Uterus (tissue), 2 donors: Measurements from ENCODE around the gene AMN.

Experiments
- POLR2A ChIP-seq, 2 donors: fragments of 450-650 bp; IDR thresholded peaks; one replicate each; pipeline ENCODE4 v1.6.1; 2016; ENCODE audit warnings: antibody characterized with exemption in 2 of 2, mild to moderate bottlenecking in 1 of 2, moderate library complexity in 1 of 2
- TF ChIP-seq, protein P1 (sequence below), 4 experiments: fragments of 200-600 bp in 2 of 4; fragments of 450-650 bp in 2 of 4; sonication (generic) in 2 of 4; IDR thresholded peaks; one replicate each; pipeline ENCODE4 v1.5.1; 2016 to 2019; ENCODE audit warnings: antibody characterized with exemption in 4 of 4, mild to moderate bottlenecking in 2 of 4, moderate library complexity in 1 of 4

DNA sequence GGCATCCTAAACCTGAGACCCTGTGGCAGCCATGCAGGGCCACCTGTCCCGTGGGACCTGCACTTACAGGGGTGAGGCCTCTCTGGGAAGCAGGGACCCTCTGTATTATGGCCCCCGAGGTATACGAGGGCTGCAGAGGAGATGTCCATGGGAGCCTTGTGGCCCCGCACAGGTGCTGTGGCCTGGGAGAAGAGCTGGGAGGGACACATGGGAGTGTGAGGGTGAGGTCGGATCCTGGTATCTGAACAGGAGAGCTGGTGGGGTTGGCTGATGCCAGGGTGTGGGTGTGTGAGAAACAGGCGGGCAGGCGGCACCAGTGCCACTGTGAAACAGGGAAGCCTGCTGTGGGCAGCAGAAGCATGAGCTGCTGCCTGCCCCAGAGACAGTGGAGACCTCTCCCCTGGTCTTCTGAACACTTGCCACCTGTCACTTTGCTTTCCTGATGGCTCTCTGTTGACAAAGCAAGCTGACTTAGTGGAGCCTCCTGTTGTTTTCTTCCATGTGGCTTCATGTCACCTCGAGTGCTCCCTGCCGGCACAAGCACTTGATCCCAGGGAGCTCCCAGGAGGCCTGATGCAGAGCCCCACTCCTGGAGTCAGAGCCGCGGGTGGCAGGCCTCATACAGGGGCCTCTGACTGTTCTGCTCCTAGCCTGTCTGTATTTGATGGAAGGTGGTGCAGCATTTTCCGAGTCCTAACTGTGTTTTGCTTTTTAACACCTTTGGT is 19.8 kb upstream of the AMN start:
- TF ChIP-seq, protein P1, sequence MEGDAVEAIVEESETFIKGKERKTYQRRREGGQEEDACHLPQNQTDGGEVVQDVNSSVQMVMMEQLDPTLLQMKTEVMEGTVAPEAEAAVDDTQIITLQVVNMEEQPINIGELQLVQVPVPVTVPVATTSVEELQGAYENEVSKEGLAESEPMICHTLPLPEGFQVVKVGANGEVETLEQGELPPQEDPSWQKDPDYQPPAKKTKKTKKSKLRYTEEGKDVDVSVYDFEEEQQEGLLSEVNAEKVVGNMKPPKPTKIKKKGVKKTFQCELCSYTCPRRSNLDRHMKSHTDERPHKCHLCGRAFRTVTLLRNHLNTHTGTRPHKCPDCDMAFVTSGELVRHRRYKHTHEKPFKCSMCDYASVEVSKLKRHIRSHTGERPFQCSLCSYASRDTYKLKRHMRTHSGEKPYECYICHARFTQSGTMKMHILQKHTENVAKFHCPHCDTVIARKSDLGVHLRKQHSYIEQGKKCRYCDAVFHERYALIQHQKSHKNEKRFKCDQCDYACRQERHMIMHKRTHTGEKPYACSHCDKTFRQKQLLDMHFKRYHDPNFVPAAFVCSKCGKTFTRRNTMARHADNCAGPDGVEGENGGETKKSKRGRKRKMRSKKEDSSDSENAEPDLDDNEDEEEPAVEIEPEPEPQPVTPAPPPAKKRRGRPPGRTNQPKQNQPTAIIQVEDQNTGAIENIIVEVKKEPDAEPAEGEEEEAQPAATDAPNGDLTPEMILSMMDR (IDR thresholded peaks at IDR 0.05), result no peak
- no peak for TF ChIP-seq POLR2A (IDR thresholded peaks at IDR 0.05)
